ENCODE data around the gene PRL.

The PRL gene

DNA sequence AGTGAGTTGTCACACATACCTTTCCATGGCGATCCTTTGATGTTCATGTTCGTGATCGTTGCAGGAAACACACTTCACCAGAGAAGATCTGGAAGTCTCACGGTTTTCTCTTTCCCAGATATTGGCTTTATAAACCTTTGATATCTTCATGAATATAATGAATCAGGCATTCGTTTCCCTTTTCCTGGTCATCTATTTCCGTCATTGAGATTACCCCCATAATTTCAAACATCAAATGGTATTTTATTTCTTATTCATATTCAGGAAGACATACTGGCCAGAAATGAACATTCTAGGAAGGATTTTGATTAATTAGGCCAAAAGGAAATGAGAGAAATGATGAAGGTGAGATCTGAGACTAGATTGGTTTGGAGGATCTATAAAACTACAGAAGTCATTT lies at the start of gene PRL:
PRL (minus strand) TSS at position 101 of the 400 bp plus-strand sequence; CDS start at position 47, 54 bp downstream.
- no peak for DNase-seq

DNA sequence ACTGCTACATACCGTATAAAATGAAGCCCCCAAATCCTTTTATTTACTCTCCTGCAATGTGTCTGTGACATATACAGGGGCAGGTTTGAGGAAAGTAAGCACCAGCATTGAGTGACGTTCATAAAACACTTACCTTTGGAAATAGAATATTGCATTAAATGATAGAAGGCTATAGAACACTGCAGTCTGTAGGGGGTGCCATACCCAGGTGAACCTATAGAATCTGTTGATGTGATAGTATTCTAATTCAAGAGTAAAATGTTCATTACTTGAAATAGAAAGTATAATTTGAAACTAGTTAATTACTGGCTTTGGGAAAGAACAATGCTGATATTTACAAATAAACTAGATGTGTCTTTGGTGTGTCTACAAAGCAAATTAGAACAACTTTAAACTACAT lies 47.0 kb upstream of the PRL start:
- DNase-seq: no peak

DNA sequence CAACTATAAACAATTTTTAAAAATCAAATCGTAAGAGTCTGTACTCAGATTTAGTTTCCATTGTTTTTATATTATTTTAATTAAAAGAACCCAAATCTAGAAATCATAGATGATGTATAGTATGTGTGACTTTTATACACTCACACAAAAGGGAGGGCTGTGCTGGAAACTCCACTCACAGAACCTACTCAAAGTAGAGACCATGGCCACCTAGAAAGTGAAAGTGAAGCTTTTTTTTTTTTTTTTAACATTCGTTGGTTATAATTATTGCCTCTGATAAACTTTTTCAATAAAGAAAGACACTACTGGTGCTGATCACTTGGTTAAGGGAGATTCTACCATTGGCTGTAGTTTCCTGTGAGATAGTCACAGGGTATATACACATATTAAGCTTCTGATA lies 37.9 kb upstream of the PRL start:
- DNase-seq: no peak

DNA sequence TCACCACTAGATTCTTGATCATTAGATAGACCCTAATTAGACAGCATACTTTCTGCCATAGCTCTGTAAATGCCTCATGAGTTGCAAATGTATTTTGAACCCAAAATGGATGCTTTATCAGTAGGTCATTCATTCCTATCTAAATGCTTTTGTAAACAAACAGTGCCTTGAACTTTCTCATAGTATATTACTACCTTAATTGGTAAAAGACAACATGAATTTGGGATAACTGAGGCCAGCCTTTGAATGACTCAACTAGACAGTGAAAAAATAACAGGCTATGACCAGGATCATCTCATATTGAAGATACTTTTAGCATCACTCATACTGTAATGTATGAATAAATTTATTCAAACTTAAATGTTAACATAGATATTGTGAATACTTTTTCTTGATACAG lies 37.0 kb upstream of the PRL start:
- no peak for DNase-seq

DNA sequence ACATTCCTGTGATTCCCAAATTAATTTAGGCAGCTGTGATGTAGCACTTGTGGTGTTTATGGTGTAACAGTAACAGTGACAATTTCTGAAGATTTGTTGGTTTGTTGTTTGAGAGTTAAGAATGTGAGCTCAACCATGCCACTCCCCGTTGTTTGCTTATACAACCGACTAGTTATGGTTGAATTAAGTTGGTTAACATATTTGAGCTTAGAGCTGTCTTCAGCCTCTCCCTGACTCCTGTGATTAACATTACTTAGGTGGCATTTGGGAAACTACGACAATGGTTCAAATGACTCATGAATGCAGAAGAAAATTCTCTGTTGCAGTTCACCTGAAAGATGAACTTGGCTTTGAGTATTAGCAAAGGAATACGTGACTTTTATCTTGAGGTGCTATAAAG lies 35.9 kb upstream of the PRL start:
- no peak for DNase-seq

- no peak for DNase-seq
Observed at GRCh38 chr6:22332216-22332615, 35.4 kb upstream of the PRL start.

GRCh38 chr6:22330941-22331340 lies 34.1 kb upstream of the PRL start:
- no peak for DNase-seq

DNA sequence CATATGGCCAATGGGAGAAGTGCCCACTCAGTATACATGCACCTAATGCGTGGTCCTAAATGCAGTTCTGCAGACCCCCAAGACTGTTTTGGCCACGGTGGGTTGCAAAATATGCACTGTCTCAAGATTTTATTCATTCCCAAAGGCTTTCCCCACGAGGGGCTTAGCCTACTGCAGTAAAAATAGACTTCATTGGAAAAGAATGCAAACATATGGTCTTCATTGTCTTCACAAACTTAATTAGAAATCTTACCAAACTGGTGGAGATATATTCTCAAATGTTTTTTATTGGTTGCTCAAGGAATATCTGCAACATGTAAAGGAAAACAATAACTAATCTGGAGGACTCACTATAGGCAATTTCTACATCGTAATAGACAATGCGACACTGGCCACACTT lies 31.6 kb upstream of the PRL start:
- DNase-seq: no peak

DNA sequence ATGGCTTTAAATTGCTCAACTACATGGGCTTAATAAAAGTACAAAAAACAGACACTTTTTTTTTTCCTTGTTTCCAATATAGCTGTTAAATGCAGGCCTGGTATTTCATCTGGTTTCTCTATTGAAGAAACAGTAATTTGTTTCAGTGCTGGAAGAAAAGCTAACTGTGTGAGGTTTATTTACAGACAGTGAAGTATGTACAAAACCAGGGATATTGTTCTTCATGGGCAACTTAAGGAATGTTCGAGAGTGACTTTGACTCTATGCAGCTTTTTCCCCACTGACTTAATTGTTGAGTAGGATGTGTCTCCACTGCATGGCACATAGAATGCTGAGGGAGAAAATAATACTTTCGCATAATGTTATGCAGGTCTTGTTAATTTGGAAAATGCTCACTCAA lies 31.0 kb upstream of the PRL start:
- DNase-seq: no peak

GRCh38 chr6:22326500-22326899 lies 29.7 kb upstream of the PRL start:
- DNase-seq: no peak

DNA sequence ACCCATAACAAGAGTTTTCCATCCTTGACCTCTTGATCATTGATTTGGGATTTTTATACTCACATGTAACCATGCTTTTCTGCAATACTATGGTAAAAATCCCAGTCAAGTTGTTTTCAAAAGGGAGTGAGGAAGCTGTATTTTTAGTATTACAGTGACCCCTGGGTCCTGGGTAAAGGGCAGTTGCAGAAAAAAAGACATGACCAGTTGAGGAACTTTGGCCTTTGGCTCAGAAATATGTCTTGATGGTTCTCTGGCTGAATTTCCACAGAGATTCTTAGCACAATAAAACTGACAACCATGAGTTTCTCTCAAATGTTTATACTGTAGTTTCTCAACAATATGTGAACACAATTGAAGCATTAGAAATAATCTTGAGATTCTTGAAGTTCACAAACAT lies 28.6 kb upstream of the PRL start:
- no peak for DNase-seq

DNA sequence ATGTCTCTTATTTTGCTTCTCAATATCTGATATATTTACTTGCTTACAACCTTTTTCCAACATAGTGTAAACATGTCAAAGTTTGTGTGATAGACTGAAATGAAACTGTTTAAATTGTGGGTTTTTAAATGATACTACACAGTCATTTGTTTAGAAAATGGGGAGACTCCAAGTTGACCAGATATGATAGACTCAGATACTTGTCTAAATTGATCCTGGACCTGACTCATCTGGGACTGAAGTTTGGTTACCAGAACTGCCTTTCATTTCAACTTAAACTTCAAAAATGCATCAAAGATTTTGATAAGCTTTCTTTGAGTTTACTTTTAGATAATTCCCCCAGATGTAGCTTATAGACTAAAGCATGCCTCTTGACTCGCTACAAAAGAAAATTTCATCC lies 27.0 kb upstream of the PRL start:
- DNase-seq: no peak

DNA sequence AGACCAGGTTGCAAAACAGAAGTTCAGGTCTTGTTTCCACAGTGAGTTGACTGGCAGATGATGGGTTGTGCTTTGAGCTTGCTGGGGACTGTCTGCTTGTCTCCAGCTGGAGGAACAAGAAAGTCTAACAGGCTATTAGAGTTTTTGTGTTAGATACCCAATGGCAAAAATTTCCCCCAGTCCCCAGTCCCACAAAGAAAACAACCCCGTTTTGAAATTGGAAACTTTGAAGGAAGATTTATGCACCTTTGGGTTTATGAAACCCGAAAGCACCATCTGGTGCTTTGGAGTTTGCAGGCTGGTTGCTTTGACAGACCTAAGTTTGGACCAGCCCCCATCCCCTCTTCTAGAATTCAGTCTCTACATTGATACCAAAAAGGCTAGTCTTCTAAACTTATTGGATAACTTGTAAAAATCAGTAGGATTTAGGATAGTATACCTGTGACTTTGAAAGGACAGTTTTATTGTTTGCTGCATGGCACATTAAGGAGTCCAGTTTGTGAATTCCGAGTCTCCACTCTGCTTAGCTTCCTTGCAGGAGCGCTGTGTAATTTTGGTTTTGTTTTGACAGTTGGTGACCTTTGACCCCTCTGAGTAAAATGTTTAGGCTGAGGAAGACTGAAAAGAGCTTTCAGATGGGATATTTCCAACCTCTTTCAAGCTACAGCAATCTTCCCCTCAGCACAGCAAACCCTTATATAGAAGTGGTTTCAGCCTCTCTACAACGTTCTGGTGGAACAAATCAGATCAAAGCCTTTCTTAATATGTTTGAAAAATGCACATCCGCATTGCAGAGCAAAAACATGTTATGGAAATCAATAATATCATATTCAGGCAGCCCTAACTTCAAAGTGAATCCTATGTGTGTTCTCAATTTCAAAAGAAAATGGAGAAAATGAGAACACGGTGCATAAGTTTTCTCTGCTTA lies 25.5 kb upstream of the PRL start:
- no peak for DNase-seq

GRCh38 chr6:22320750-22321149 lies 23.9 kb upstream of the PRL start:
- DNase-seq: no peak

DNA sequence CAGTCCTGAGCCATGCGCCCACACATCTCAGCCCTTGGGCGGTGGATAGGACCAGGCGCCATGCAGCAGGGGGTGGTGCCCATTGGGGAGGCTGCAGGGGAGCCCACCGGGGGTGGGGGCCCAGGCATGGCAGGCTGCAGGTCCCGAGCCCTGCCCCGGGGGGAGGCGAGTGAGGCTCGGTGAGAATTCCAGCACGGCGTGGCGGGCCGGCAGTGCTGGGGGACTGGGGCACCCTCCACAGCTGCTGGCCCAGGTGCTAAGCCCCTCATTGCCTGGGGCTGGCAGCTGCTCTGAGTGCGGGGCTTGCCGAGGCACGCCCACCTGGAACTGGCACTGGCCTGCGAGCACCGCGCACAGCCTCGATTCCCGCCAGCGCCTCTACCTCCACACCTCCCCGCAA lies 21.6 kb upstream of the PRL start:
- DNase-seq: no peak

DNA sequence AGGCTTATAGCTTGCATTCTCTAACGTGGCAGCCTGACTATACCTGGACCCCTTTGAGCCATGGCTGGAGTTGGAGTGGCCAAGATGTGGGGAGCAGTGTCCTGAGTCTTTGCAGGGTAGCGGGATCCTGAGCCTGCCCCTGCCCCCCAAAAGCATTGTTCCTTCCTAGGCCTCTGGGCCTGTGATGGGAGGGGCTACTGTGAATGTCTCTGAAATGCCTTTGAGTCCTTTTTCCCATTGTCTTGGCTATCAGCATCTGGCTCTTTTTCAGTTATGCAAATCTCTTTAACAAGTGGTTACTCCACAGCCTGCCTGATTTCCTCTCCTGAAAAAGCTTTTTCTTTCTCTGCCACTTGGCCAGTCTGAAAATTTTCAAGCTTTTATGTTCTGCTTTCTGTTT lies 17.0 kb upstream of the PRL start:
- DNase-seq: no peak

- DNase-seq: no peak
Observed at GRCh38 chr6:22308939-22309338, 12.1 kb upstream of the PRL start.

DNA sequence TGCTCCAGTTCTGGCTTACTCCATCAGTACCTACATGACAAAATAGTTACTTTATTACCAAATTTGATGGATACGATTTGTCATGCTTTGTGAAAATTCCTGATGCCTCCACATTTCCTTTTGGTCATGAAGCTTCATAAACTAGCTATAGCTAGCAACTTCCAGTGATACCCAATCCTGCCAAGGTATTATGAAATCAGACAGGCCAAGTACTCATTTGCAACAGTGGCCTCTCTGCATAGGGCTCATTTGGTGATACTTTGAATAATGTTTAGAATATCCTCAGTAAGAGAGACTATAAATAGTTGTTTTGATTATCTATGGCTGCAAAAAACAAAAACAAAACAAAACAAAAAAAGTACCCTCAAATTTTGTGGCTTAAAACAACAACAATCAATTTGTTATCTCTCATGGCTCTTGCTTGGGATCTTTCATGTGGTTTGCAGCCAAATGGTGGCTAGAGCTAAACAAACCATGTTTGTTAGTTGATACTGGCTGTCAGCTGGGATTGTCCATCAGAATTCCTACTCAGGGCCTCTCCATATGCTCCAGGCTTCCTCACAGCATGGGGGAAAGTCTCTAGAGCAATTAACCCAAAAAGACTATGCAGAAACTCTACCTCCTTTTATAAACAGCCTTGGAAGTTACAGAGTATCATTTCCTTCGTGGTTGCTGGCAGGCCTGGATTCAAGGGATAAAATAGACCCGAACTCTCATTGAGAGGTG lies 10.1 kb upstream of the PRL start:
- no peak for DNase-seq

DNA sequence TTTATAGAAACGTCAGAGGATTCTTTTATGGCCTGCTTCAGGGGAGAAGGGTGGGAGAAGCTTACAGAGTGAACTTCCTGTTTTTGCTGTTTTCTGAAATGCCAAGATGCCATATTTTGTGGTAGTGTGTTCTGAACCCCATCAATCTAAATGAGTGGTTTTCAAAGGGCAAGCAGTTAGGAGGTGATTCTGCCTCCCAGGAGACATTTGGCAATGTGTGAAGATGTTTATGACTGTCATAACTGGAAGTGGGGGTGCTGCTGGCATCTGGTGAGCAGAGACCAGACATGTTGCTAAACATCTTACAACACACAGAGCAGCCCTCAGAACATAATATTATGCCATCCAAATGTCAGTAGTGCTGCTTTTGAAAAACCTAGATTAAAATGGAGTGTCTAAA lies 6.0 kb upstream of the PRL start:
- DNase-seq: no peak

GRCh38 chr6:22300273-22300998 lies 3.6 kb upstream of the PRL start:
- DNase-seq: no peak

GRCh38 chr6:22298475-22298890 lies 1.6 kb upstream of the PRL start:
- no peak for DNase-seq

DNA sequence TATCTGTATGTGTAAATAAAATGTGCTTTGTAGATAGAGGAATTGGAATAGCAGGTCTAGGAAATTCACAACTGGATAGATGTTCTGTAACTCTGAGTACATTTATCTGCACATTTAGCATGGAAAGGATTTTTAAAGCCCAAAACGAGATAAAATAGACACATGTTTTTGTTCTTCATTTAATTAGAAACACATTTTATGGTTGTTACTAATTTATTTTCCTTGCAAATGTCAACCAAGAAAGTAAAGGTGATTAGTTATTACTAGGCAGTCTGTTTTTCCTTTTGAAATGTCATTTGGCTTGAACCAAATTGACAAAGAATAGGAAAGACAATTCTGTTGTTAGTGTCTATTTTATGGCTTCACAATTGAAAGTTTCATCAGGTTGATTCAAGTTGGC lies 769 bp downstream of the PRL start:
- DNase-seq: no peak

DNA sequence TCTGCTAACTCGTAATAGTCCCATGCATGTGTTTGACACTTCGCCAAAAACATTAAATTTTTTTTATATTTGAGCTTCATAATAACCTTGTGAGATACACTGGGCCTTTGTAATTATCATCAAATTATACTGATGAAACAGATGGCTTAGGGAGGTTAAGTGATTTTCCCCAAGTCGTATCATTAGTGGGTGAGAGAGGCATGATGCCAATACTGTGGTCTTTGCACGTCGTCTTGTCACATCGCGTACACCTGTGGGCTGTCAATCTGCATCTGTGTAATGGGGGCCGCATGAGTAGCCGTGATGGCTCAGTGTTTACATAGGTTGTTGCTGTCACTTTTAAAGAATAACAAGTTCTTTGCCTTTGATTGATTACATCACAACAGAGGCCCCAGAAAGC lies 1.7 kb downstream of the PRL start:
- no peak for DNase-seq

GRCh38 chr6:22294301-22294700 lies 2.5 kb downstream of the PRL start:
- DNase-seq: no peak
